ENCODE results near the gene SYT13.

SYT13 gene

DNA sequence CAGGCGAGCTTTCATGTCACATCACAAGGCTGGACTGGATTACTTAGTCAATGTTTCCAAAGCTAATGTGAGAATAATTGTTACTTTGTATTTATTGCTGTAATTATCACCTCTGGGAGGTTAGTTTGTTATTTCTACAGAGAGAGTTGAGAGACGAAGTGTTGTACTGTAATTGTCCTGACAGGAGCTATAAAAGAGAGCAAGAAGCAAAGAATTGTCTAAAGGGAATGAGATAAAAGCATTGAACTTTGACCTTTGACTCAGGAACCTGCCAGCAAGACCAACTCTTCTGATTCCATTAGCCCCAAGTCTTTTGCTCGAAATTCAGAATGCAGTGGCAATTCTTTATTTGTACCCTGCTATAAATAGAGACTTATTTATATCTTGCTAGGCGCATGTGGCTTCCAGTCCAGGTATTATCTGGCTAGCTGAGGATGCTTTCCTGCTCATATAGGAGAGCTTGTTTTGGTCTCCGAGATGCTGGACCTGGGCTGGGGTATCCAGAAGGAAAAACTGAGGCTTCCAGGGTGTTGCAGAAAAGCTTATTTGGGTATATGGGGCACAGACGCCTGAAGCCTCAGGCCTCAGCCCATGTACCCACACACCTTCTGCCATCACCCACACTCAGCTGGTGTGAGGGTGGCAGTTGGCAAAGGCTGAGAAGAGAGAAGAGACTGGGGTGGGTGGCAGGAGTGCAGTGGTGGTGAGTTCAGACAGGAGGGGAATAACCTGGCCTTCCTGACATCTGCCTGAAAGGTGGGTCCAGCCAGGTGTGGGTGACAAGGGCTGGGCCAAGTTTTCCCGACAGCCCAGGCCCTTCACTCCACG lies 40.7 kb downstream of the SYT13 start:
- DNase-seq, result no peak

DNA sequence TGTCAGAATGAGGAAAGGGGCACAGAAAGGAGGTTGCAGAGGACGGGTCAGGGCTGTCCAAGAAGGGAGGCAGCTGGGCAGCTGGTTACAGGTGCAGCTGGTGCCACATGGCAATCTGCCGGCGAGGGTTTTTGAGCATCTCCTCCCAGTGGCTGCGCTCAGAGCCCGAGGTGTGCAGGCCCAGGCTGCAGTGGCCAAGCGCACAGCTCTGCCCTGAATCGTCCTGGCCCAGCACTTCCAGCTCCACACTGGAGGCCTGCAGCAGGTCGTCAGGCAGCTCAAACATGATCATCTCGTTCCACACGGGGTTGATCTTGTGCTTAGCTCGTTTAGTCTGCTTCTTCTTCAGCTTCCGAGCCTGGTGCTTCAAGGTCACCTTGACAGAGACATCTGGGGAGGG lies 42.2 kb downstream of the SYT13 start:
- DNase-seq, result no peak

DNA sequence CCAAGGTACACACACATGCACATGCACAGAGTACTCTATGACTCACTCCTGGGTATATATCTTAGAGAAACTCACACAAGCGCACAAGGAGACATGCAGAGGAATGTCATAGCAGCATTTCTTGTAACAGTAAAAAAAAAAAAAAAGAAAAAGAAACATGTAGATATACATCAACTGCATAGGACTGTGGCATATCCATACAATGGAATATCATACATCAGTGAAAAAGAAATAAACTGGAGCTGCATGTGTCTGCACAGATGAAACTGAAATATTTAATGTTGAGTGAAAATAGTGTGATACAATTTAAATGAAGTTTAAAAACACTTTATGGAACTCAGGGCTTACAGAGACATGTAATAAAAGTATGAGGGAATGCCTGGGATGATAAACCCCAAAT lies 46.4 kb downstream of the SYT13 start:
- no peak for DNase-seq

DNA sequence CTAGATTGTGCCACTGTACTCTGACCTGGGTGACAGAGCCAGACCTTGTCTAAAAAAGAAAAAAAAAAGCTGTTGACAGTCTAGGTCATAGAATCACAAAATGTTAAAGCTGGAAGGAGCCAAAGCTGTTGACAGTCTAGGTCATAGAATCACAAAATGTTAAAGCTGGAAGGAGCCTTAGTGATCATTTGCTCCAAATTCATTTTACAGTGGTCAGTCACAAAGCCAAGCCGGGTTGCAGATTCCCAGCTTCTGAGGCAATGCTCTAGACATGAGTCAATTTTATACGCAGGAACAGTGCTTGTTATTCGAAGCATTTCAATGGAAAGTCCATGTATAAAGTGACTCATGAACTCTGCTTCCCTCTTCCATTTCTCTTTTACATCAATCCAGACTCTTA lies 47.4 kb downstream of the SYT13 start:
- no peak for DNase-seq

DNA sequence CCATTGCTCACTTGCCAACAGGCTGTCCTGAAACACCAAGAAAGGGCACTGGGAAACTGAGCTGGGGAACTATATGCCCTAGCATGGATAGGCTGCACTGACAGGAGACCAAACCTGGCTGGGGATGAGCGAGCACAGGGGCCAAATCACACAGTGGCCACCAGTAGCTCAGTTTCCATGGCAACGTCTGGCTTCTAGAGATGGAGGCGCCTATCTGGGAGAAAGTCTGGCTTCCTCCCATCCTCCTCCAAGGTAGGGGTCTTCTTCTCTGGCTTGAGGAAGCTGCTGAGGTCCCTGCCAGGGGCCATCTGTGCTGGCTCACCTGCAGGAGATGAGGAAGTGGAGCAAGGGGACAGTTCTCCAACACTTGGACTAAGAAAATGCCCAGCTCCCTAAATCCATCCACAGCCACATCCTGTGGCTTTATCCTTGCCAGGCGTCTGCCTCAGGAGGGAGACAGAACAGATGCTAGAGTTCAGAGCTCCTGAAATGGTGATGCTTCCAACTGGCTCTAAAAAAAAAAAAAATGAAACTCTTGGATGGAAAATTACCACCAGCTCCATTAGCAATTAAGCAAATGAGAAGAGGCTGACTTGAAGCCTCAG lies 48.3 kb downstream of the SYT13 start:
- no peak for DNase-seq

DNA sequence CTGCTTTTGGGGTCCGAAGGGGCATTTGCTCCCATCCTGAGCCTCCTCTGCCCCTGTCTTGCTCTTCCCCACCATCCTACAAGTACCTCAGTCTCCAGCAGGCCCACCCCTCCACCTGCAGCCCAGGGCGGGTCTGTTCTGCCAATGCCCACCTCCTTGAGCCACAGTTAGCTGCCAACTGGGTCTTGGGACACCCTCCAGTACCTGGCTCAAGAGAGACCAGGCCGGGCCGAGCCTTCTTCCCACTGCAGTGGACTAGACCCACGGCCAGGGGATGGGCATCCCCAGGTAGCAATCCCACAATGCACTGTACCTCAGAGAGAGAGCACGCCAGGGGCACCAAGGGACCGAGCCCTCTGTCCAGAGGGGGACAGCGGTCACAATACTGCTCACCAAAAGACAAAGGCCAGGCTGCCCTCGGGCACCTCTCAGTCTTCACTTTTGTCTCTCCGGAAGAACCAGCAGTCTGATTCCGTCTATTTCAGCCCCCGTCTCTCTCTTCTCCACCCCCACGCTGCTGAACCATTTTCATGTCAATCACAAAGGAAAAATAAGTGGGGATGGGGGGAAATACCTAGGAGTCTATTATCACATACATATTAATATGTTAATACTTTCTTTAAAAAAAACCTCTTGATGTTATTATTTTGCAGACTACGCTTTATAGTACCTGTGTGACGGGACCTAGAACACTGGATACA lies 51.7 kb downstream of the SYT13 start:
- no peak for DNase-seq

DNA sequence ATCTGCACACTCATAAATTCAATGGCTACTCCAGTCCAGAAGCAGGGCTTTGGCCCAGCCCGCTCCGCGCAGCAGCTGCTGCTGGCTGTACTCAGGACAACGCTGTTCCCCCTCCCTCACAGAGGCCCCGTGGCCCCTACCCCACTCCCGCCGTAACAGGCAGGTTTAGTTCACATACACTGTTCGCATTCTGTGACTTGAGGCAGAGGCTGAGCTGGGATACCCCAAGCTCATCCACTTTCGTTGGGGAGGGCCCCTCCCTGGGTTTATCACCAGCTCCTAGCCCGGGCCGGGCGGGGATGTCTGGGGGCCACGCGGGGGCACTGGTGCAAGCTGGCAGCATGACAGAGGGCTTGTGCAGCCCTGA lies 52.4 kb downstream of the SYT13 start:
- DNase-seq, result no peak

DNA sequence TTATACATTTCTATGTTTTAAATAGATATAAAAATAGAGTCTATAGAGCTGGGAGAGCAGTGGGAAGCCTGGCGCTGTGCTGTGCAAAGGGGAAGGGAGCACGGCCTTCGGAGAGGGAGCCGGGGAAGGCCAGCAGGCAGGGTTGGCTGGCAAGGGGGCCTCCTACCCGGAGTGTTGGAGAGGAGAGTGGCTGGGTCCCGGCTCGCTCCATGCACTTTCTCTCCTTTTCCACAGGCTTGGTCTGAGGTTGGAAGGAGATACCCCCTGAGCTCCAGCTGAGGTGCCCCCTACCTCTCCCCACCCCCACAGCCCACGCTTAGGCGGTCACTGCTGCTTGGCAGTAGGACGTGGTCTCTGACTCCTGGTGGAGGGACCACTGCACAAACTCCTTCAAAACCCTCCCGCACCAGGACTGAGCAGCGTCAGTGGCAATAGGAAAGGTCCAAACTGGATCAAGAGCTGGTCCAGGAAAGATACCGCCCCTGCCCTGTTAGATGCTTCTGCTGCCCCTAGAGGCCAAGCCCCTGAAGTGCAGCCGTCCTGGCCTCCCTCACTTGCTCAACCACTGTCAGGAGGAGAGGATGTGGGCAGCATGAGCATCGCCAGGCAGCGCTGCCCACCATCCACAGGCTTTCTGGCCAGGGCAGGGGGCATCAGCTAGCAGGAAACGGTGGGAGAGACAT lies 52.9 kb downstream of the SYT13 start:
- no peak for DNase-seq

DNA sequence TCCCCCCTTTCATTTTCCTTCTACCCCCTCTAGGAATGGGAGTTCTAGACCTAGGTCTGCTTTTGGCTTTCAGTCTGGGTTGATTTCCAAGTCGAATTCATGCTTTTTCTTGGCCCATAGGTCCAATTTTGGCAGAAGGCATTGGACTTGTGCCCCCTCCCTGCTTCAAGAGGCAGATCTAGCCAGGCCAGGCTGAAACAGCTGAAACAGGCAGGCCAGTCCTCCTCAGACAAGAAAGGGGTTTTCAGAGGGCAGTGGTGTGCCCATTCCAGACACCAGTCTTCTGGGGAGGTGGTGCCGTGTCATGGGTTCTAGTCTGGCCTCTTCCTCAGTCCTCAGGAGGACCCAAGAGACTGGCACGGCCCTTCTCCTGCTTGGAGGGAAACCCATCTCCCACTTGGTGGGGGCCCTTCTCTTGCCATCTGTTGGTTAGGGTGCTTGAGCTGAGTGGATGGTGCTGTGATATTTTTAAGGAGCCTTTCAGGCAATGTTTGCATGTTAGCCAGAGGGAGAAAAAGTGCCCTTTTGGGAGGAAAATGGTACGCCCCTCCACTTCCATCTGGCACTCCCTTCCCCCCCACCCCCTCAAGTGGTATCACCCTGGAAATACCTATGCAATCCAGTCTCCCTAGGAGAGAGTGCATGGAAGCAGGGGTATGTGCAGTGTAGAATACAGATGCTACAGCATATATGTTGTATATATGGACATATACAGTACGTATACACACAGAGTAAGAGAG lies 53.6 kb downstream of the SYT13 start:
- DNase-seq, result no peak

DNA sequence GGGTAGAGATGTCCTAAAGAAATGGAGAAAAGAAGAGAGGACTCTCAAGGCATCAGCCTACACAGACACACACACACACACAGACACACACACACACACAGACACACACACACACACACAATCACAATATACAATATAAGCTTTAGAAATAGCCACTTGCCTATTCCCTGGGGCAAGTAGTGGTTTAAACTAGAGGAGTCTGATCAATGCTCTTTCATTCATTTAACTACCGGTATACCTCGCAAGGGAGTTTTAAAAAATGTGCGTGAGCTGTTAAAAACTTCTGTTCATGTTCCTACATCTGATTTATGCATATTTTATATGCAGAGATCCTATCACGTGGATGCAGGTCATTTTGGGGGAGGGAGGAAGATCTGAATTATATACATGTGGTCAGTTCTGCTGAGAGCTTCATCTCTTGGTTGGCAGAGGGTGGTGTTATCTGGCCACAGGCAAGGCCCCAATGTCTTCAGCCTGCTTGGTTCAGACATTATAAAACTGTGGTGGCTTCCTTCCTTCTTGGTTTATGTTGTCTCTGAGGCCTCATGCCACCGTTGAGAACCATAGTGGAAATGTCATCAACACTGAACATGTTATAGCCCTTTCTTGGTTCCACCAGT lies 56.6 kb downstream of the SYT13 start:
- DNase-seq, result no peak

DNA sequence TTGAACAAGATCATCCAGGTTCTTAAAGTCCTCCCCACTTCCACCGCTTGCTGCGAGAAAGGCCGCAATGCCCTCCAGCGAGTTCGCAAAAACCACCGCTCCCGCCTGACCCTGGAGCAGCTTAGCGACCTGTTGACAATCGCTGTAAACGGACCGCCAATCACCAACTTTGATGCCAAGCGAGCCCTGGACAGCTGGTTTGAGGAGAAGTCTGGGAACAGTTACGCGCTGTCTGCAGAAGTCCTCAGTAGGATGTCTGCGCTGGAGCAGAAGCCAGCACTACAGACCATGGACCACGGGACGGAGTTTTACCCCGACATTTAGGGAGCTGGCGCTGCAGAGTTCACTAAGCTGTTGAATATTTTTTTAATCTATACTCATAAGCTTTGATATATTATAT lies 58.3 kb downstream of the SYT13 start:
- DNase-seq, result no peak

DNA sequence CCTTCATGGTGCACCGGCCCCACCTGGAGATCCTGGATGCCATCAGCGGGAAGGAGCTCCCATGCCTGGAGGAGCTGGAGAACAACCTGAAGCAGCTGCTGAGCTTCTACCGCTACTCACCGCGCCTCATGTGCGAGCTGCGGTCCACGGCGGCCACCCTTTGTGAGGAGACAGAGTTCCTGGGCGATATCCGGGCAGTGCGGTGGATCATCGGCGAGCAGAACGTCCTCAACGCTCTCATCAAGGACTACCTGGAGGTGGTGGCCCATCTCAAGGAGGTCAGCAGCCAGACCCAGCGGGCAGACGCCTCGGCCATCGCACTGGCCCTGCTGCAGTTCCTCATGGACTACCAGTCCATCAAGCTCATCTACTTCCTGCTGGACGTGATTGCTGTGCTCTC lies 59.2 kb downstream of the SYT13 start:
- no peak for DNase-seq

DNA sequence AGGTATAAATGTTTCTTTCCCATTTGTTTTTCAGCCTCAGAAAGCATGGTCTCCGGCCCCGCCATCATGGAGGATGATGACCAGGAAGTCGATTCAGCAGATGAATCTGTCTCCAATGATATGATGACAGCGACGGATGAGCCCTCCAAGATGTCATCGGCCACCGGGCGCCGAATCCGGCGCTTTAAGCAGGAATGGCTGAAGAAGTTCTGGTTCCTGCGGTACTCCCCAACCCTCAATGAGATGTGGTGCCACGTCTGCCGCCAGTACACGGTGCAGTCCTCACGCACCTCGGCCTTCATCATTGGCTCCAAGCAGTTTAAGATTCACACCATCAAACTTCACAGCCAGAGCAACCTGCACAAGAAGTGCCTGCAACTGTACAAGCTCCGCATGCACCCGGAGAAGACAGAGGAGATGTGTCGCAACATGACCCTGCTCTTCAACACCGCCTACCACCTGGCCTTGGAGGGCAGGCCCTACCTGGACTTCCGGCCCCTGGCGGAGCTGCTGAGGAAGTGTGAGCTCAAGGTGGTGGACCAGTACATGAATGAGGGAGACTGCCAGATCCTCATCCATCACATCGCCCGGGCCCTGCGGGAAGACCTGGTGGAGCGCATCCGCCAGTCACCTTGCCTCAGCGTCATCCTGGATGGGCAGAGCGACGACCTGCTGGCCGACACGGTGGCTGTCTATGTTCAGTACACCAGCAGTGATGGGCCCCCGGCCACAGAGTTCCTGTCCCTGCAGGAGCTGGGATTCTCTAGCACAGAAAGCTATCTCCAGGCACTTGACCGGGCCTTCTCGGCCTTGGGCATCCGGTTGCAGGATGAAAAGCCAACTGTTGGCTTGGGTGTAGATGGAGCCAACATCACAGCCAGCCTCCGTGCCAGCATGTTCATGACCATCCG lies 59.9 kb downstream of the SYT13 start:
- no peak for DNase-seq

DNA sequence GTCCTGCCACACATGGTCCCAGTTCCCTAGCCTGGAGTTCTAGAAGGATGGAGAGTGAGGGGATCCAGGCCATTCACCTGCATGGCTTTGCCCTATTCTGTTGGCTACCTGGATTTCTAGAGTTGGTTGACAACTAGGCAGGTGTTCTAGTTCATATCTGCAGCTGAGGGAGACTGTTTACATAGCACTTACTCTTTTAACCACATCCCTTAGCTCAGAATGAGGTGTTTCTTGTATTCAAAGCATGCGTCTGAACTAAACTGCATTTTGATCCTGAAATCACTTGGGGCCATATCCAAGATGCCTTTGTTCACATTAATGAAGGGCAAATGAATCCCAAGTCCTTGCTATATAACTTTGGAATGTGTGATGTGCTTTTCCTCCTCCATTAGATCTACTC lies 60.9 kb downstream of the SYT13 start:
- DNase-seq, result no peak

DNA sequence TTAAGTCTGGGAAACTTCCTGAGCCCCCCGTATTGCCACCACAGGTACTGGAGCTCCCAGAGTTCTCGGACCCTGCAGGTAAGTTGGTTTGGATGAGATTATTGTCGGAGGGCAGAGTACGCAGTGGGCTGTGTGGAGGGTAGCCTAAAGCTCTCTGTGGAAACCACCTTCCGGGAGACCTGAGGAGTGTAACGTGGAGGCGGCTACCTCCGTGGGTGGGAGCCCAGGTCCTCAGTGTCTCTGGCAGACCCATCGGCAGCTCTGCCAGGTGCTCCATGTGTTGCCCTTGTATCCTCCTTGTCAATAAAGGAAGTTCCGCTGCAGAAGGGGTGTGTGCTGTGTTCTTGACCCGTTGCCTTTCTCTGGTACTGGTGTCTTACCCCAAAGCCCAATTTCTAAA lies 61.4 kb downstream of the SYT13 start:
- no peak for DNase-seq

DNA sequence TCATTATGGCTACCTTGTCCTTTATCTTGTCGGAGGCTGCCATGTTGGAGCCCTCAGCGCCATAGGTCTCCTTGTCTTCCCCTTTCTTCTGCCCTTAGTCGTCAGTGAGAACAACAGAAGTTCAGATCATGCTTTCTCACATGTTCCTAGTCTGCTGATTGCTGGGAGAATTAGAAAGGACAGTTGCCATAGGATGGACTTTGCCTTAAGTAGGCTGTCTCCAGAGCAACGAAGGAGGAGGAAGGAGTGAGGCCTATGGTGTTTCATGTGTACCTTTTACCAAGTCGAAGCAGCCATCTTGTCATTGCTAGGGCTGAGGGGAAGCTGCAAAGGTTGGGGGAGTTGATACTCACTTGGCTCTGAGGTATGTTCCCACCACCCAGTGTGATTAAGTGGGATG lies 62.6 kb downstream of the SYT13 start:
- no peak for DNase-seq

DNA sequence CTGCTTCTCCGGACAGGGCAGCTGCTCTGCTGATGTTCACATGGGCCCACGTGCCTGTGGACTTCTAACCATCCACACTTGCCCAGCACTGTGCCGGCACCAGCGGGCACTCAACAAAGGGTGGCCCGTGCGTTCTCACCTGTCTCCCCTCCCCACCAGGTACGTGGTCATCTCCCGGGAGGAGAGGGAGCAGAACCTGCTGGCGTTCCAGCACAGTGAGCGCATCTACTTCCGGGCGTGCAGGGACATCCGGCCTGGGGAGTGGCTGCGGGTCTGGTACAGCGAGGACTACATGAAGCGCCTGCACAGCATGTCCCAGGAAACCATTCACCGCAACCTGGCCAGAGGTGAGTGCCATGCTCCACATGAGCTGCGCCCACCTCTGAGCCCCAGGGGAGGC lies 66.7 kb downstream of the SYT13 start:
- no peak for DNase-seq

DNA sequence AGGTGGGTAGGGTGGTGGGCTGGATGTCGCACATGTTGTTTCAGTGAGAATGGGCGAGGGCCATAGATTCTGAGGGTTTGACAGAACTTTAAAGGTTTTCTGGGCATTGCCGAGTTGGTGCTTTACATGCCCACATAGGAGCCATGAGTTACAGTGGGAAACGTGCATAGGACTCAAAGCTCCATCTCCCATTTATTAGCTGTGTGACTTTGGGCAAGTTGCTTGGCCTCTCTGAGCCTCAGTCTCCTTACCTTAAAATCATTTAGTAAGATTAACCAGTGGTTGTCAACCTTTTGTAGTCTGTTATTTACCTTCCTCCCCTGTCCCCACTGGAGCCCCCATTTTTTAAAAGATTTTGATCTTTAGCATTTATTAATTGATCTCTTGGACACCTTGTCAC lies 67.4 kb downstream of the SYT13 start:
- no peak for DNase-seq

DNA sequence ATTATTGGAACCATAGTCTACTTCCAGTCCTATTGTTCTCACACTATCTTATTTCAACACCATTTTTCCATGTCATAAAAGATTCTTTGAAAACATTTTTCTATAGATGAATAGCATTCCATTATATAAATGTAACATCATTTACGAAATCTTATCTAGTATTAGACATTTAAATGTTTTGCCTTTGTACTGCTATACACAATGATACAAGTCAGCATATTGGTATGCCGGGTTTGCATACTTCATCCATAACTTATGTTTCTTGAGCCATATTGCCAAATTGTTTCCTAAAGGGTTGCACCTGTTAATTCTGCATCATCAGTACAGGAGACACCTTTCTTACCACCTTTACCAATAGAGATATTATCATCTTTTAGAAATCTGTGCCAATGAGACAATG lies 68.2 kb downstream of the SYT13 start:
- no peak for DNase-seq

DNA sequence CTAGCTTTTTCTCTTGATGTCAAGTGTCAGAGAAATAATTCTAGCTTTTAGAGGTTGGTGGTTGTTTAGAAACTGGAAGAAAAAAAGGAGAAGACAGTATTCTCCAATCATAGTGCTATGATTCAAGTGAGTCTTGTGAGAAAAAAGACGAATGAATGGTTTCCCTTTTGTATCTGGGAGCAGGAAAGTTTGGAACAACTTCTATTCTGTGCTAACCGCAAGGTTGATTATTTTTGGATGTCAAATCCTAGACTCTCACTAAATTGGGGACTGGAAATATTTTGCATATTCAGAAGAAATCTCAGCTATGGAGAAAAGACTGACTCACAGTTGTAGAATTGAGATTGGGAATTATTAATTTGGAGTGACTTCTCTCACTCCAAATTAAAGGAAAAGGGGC lies 69.2 kb downstream of the SYT13 start:
- DNase-seq, result no peak

DNA sequence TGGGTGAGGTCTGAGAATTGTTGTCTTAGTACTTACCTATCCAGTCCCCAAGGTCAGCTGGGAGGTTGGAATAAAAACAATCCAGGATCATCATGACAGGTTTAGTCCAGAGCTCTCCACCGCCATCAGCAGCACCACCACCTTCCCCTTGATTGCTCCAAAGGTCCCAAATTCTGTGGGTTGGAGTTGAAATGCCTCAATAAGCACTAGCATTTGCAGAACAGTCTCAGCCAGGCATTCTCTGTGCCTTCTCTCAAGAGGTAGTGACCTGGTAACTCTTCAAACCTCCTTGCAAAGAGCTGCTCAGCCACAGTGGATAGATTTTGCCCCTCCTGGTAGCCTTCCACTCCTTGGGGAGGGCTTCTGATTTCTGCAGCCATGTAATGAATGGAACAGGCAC lies 70.1 kb downstream of the SYT13 start:
- DNase-seq, result no peak

All from NCI-H1048 (cell line).